Natural killer cell (primary cell): ENCODE results near the gene CBY1. TPM values are rescaled to one million over a fixed set of nuclear protein-coding genes. Genes with fewer than 3 reads are reported as not detected.
A peak's percentile ranks its signal among the peaks of the same experiment; 100 is the strongest.

Experiments used
- ATAC-seq, 3 donors: fragments of 150-1000 bp in 2 of 3; fragments of 200-7000 bp in 1 of 3; cut with Tn5 transposase; 1 replicate in 1 of 3; 2 replicates in 2 of 3; pipeline ENCODE4 v1.10.0; 2021; ENCODE audit warnings: mild to moderate bottlenecking in 2 of 3, moderate library complexity in 2 of 3
- DNase-seq, 2 donors: peaks; one replicate each; pipeline versions ENCODE4 v3.0.0 to v3.0.0-alpha.2; 2013 to 2021; ENCODE audit warnings: mixed read lengths in 1 of 2
- H3K27ac ChIP-seq: one replicate; pipeline ENCODE4 v1.5.1; 2013; ENCODE audit warnings: mild to moderate bottlenecking, low read length
- H3K27me3 ChIP-seq: one replicate; pipeline ENCODE4 v1.6.1; 2013; ENCODE audit warnings: low read length; ENCODE audit not compliant: control insufficient read depth, insufficient read depth
- H3K36me3 ChIP-seq: one replicate; pipeline ENCODE4 v1.6.1; 2013; ENCODE audit warnings: low read length; ENCODE audit not compliant: control insufficient read depth, insufficient read depth
- H3K4me1 ChIP-seq: one replicate; pipeline ENCODE4 v1.6.1; 2013; ENCODE audit warnings: low read length; ENCODE audit not compliant: control insufficient read depth, insufficient read depth
- H3K4me3 ChIP-seq: one replicate; pipeline ENCODE4 v1.5.1; 2013; ENCODE audit warnings: low read length
- H3K9me3 ChIP-seq: one replicate; pipeline ENCODE4 v1.6.1; 2013; ENCODE audit warnings: low read length; ENCODE audit not compliant: control insufficient read depth, insufficient read depth
- H3K27ac Mint-ChIP-seq, 2 donors: one replicate each; pipeline ENCODE4 v1.8.0; 2022; ENCODE audit warnings: mild to moderate bottlenecking in 2 of 2, mixed read lengths in 2 of 2, moderate library complexity in 1 of 2
- H3K27me3 Mint-ChIP-seq, 2 donors: one replicate each; pipeline ENCODE4 v1.8.0; 2022; ENCODE audit warnings: low read depth in 2 of 2, mixed read lengths in 2 of 2
- H3K36me3 Mint-ChIP-seq: one replicate; pipeline ENCODE4 v1.8.0; 2022; ENCODE audit warnings: mixed read lengths
- H3K4me1 Mint-ChIP-seq, 2 donors: one replicate each; pipeline ENCODE4 v1.8.0; 2022; ENCODE audit warnings: mixed read lengths in 2 of 2
- H3K4me3 Mint-ChIP-seq: one replicate; pipeline ENCODE4 v1.8.0; 2022; ENCODE audit warnings: mild to moderate bottlenecking, moderate library complexity, mixed read lengths
- H3K9me3 Mint-ChIP-seq, 2 donors: one replicate each; pipeline ENCODE4 v1.8.0; 2022; ENCODE audit warnings: mixed read lengths in 2 of 2
- CTCF ChIP-seq: fragments of 200-600 bp; IDR thresholded peaks from one replicate; pipeline ENCODE4 v1.8.0; 2022; ENCODE audit warnings: antibody characterized with exemption
- WGBS: methylation state at CpG from one replicate; pipeline ENCODE4 v1.1.7; 2013; ENCODE audit warnings: missing lambda C conversion rate; ENCODE audit not compliant: insufficient coverage; 5-methylcytosine and 5-hydroxymethylcytosine counted together
- intact Hi-C: fragments of 100-400 bp; cut with micrococcal nuclease; formaldehyde crosslinking; loops from one replicate; pipeline ENCODE4 v1.14.2; 2022
- total RNA-seq, 4 donors: library from RNA; stranded (reverse); fragments of 120-200 nt in 1 of 4; gene quantifications; one replicate each; pipeline versions ENCODE4 v1.2.3 to v1.2.4, GENCODE V29; 2013 to 2022

Gene CBY1
- total RNA-seq, 3 donors from 2014 or later (not counting 1 experiment from before 2014, with no cell fraction given) = 8.2 to 10.9 (median 10.8) TPM

- Mint-ChIP-seq H3K4me1 (peaks cover 79 to 81% of the 10 kb centered on the region in 2 donors), H3K4me3 (no peak overlapping the region), H3K27ac (peak overlapping the region; percentile 39 to 67), H3K27me3 (no peaks in the 10 kb centered on the region), H3K36me3 (no peaks in the 10 kb centered on the region), H3K9me3 (no peaks in the 10 kb centered on the region)
- Histone ChIP-seq H3K9me3 (no peaks in the 10 kb centered on the region), H3K27ac (no peak overlapping the region), H3K4me1 (peaks cover 12% of the 10 kb centered on the region), H3K27me3 (no peaks in the 10 kb centered on the region), H3K4me3 (no peak overlapping the region), H3K36me3 (peaks cover 36% of the 10 kb centered on the region)
- DNase-seq (no peak), ATAC-seq (no peak)
- WGBS = 93% methylated on average over 10 of the region's 11 CpGs
- intact Hi-C loops = no loop called here
- TF ChIP-seq CTCF = no peak
Observed at GRCh38 chr22:38712486-38713207, 56.2 kb downstream of the CBY1 start.

GRCh38 chr22:38713921-38714320 lies 57.5 kb downstream of the CBY1 start:
- Histone ChIP-seq H3K4me3 (no peak overlapping the region), H3K36me3 (peaks cover 43% of the 10 kb centered on the region), H3K27me3 (no peaks in the 10 kb centered on the region), H3K27ac (no peak overlapping the region), H3K9me3 (no peaks in the 10 kb centered on the region), H3K4me1 (peaks cover 4% of the 10 kb centered on the region)
- TF ChIP-seq CTCF = no peak
- intact Hi-C loops = no loop called here
- 95% methylated on average over 8 of the region's 8 CpGs for WGBS
- H3K27me3 Mint-ChIP-seq = no peaks in the 10 kb centered on the region
- no peaks in the 10 kb centered on the region for H3K9me3 Mint-ChIP-seq
- peaks cover 68% of the 10 kb centered on the region in 2 donors for H3K4me1 Mint-ChIP-seq
- no peak overlapping the region for H3K4me3 Mint-ChIP-seq
- DNase-seq (no peak), ATAC-seq (no peak)
- H3K36me3 Mint-ChIP-seq = no peaks in the 10 kb centered on the region
- peak overlapping the region; percentile 39 to 67 for H3K27ac Mint-ChIP-seq

GRCh38 chr22:38715176-38715764 lies 58.8 kb downstream of the CBY1 start:
- Mint-ChIP-seq H3K9me3 (no peaks in the 10 kb centered on the region), H3K27ac (peak overlapping the region in 1 of 2 donors; percentile 10), H3K36me3 (no peaks in the 10 kb centered on the region), H3K27me3 (no peaks in the 10 kb centered on the region), H3K4me3 (no peak overlapping the region), H3K4me1 (peaks cover 58 to 60% of the 10 kb centered on the region in 2 donors)
- intact Hi-C loops = no loop called here
- Histone ChIP-seq H3K4me3 (no peak overlapping the region), H3K4me1 (peaks cover 4% of the 10 kb centered on the region), H3K27me3 (no peaks in the 10 kb centered on the region), H3K27ac (no peak overlapping the region), H3K9me3 (no peaks in the 10 kb centered on the region), H3K36me3 (peaks cover 37% of the 10 kb centered on the region)
- ATAC-seq (no peak), DNase-seq (no peak)
- 89% methylated on average over 9 of the region's 9 CpGs for WGBS
- no peak for TF ChIP-seq CTCF
